GM12892 (cell line): ENCODE measurements around the gene PISD.

Source experiments
- POLR2A ChIP-seq: IDR thresholded peaks from 2 replicates; pipeline ENCODE4 v1.6.1; 2011; ENCODE audit warnings: low read depth, low read length, control low read depth
- POLR2AphosphoS5 ChIP-seq: IDR thresholded peaks from 2 replicates; pipeline ENCODE4 v1.6.1; 2011; ENCODE audit warnings: low read depth, low read length, control low read depth

GRCh38 chr22:31595271-31595670, 66.7 kb downstream of the PISD start:
- TF ChIP-seq POLR2AphosphoS5 = no peak
- TF ChIP-seq POLR2A = no peak
